GM18867 (cell line): Measurements from ENCODE around the gene ELP4.

Experiments used
- ATAC-seq: cut with Tn5 transposase; IDR thresholded peaks from one replicate; pipeline ENCODE4 v1.9.1; 2021; ENCODE audit warnings: mild to moderate bottlenecking, moderate library complexity; ENCODE audit not compliant: unreplicated experiment

ELP4 gene

DNA sequence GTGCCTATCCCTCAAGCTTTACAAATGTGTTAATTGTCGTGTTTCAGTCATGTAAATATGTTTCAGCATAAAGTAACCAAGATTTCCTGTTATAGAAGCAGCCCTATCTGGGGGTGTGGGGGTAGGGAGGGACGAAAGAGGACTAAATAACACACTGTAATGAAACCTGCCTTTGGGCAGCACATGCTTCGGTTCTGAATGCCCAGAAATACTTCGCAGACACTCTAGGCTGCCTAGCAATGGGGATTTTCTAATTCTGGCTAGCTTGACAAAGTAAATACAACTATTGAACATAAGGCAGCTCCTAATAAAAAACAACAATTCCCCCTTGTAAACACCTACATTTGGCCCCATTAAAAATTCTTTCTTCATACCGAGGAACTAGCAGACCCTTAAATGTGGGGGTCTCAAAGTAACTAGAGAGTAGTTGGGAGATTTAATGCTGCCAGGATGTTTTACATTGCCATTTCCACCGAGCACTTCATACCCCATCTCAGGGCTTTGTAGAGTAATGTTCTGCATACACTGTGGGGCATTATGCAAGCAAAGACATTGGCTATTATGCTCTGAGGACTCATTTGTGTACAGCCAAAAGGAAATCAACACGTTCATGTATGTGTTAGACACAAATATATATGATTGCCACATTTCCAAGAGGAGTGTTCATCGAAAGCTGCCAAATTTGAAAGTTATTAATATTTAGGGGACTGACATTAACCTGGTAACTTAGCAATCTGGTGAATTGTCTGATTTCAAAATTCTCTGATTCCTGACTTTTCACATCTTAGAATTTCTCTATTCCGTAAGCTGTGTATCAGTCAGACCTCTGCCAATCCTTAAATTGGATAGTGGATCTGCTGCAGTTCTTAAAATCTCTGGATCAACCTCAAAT, 259.4 kb downstream of the ELP4 start:
- no peak for ATAC-seq

DNA sequence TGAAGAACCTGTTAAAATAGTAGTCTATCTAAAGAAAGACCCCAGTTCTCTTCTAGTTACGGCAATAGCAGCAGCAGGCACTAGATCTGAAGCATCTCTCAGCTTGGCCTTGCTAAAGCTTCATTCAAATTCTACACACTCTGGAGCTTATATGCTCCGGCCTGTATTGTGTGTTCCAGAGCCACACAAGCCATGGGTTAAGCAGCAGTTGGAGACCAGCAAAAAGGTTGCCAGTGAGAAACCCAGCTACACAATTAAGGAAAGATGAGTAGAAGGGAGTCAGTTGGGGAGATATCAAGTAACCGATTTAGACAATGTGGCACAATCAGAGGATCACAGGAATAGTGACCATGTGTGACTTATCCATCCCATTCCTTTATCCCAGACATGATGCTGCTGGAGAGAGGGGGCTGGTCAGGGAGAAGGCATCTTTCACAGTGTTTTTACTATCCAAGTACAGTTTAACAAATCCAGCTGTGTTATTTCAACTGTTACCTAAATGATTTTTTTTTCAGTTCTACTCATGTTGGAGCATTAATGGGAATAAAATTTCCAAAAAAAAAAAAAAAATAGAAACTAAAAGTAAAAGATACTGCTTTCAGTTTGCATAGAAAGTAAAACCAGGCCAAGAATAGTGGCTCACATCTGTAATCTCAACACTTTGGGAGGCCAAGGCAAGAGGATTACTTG, 260.6 kb downstream of the ELP4 start:
- ATAC-seq = no peak

DNA sequence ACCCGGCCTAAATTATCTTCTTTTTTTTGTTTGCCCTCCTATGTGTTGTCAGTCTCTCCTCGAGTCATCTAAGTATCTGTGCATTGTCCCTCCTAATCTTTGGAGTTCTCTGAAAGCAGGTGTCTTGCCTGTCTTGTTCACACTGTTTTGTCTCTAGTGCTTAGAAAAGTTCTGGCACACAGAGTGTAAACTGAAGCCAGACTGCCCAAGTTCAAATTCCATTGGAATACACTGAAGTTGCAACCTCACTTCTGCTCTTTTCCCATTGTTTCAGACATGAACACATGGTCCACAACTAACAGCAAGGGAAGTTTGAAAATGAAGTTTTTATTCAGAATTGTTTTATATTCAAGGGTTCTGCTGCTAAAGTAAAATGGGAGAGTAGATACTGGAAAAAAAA, 262.8 kb downstream of the ELP4 start:
- no peak for ATAC-seq

DNA sequence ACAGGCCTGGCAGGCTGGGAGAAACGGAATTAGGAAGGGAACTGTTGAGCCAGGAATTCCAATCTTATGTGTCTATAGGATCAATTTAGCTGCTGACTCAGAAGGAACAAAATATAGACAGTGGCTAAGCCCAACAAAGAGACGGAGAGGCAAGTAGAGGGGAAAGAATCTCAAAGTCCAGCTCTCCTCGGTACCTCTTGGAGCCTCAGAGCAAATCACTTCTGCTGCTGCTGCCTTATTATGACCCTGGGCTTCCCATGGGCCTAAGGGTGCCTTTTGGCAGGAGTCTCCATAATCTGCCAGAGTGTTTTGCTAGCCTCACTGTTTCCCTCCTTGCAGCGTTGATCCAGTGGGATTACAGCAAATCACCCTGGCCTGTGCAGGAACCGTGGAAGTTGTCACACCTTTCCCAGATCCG, 269.8 kb downstream of the ELP4 start:
- ATAC-seq = no peak

DNA sequence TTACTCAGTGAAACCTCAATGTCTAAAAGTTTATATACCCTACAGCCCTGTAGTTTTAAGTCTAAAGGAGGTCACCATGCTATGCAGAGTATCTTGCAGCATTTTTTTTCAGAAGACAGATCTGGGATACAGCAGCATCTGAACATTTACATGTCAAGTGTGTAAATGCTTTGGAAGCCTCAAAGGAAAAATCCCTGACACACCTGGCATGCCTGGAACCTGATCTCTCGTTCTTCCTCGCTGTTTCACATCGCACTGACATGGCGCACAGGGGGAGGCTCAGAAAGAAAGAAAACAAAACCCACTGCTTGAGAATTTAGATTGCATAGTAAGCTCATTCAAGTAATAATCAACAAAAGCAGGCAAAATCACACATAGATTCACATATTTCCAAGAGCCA, 270.5 kb downstream of the ELP4 start:
- no peak for ATAC-seq

DNA sequence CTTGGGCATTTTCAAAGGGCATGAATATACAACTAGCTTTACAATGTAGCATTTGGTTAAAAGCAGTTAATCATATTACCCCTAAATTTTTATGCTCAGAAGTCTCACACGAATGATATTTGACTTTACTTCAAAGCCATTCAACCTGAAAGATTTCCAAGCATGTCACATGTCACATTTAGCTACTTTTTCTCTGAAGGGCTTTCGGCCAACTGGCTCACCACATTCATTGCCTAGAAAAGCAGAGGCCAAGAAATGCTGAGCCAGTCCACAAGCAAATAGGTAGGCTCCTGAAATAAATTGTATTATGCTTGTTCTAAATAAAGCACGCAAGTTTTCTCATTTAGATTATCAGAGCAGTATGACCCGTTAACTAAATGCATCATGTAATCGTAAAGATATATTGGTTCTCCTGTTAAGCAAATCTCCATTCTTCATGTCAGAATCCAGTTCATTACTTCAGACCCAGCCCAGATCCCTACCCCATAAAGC, 271.0 kb downstream of the ELP4 start:
- ATAC-seq = no peak

DNA sequence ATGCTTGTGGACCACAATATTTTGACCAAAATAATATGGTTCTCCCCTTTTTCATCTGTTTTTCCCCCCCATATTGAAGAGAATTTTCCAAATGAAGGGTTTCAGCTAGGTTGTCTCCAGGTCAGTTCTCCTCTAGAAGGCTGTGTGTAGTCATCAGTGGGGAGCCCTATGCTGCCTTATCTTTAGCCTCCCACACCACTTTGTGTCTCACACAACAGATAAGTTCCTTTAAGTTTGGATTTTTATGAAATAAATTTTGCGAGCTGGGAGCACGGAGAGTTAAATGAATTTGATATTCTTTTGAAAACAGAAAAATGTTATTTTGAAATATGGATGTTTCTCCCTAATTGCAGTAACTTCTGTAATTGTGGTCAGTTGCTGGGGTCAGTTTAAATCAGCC, 272.7 kb downstream of the ELP4 start:
- no peak for ATAC-seq

DNA sequence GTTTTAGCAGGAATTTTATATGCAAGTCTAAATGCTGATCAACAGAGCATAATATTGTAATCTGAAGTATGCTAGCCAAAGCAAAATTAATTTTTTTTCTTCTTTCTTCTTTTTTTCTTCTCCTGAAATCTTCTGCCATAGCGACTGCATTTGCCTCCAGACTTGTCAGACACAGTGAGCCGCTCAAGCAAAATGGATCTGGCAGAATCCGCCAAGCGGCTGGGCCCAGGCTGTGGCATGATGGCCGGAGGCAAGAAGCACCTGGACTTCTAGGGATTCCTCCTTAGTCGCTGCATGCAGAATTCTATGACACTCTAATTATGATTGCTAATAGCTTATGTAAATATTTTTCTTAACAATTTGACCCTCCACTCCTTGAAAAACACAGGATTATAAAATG, 273.7 kb downstream of the ELP4 start:
- no peak for ATAC-seq

DNA sequence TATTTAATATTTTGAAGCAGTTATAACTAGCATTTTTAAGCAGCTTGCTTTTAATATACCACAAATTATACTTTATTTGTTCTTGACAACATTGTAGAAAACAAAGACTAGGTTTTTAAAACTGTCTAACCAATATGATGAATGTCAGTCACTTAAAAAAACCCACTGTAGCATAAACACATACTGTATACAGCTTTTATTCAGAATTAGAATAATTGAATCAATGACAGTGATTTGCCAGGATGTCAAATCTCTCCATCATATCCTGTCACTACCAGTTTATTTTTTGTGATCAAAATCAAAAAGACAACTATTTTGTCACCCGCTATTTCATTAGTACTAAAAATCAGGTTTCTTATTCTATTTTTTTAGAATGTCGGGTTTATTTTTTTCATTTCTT, 275.0 kb downstream of the ELP4 start:
- ATAC-seq = no peak

DNA sequence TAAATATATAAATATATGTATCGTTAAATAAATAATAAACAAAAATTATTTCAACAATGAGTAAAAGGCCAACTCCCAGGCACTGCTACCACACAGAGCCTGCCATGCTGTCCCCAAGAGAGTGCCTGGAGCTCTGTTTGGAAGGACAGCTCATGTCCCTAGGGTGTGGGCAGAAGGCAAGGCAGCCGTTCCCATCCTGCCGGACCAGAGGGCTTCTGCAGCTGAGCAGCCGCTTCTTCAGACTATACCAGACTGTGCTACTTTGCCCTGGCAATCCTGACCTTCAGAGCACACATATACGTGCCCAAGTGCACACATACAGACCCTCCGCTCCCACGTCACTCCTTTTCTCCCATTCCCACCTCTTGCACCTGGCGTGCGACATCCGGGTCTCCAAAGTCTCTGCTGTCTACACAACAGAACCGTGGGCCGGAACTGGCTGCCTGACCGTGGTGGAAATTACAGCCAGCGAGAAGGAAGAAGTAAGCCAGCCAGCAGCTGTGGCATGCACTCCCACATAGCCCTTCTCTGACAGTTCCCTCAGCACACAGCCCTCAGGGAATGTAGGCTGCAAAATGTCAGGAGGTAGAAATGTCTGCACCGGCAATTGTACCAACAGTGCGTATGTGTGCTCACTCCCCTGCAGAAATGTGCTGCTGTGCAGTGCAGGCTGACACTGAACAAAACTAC, 277.6 kb downstream of the ELP4 start:
- no peak for ATAC-seq

DNA sequence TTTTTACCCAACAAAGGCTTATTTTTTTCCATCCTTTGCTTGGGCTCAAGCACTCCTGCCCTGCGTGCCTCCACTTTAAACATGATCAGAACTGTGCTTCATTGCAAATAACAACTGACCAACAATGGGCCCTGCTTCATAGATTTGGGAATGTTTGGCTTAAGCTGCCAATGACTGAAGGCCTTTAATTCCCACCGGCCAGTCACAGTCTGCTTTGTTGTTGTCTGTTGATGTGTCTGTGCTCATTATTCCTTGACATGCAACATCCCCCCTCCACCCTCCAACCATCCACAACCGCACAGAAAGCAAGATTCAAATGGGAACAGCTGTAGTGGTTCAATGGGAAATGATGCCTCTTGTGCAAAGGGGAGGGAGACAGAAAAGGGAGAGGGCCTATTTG, 278.5 kb downstream of the ELP4 start:
- ATAC-seq = no peak

DNA sequence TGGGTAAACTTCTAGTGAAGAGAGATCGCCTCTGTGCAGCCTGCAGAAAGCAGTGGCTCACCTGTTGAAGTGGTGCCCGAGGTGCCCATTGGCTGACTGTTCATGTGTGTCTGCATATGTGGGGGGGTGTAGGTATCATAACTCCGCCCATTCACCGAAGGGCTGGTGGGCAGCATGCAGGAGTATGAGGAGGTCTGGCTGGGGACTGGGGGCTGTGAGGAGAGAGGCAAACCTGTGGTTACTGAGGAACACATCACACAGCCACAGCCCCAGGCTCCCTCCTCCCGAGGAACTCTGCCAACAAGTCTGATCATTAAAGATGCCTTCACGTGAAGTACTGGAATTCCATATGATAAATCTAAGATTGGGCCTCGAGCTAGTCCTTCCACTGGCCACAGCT, 281.1 kb downstream of the ELP4 start:
- no peak for ATAC-seq

DNA sequence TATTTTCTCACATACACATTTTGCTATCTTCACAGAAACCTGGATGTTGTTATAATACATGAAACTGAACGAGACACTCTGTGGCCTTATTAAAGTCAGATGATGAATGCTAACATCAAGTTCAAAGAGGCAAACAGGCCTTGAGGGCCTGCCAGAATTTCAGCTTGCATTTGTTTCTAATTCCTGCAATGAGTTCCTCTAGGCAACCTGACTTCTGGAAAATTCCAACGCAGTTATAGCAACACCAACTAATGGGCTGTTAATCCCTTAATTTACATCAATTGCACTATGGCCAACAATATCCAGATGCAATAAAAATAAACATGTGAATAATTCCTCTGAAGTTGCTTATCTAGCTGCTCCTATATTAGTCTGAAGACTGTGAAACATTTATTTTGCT, 282.5 kb downstream of the ELP4 start:
- no peak for ATAC-seq

DNA sequence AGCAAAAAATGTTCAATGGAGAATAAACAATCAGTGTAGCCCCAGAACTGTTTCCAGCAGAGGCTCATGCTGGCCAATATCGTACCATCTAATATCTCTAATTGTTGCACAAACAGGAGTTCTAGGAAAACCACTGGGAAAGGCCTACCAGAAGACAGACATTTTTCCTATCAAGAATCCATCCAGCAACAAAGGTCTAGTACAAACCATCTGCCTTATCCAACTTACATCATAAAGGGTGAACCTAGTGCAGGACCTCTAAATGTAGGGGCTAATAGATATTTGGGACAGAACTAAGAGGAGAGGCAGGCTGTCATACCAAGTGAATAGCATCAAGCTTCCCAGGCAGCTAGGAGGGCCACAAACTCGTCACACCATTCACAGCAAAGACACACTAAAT, 282.9 kb downstream of the ELP4 start:
- no peak for ATAC-seq

DNA sequence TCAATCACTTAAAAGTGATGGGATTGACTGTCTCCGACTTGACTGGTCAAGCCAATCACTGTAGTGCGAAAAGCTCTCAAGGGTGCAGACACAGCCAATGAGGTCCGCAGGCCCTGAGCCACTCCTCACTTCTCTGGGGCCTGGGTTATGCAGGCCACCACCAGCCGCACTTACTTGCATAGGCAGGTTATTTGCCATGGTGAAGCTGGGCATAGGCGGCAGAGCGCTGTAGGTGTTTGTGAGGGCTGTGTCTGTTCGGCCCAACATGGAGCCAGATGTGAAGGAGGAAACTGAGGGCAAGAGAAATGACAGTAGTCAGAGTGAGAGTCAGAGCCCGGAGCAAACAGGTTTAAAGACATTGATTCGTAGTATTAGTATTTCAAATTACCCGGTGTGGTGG, 283.7 kb downstream of the ELP4 start:
- ATAC-seq = no peak

DNA sequence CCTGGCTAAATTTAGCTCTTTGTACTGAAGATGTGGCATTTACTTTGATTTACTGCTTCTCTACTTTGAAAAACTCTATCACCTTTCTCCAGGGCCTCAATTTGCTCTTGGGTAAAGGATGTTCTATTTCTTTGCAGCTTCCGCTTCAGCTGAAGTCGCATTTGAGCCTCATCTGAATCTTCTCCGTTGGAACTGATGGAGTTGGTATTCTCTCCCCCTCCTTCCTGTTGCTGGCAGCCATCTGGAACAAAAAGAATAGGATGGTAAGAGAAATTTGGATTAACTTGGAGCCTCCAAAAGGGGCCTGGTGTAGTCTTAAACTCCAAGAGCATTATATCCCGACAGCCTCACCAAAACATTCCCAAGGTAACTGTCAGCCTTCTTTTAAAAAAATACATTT, 285.0 kb downstream of the ELP4 start:
- ATAC-seq = no peak

DNA sequence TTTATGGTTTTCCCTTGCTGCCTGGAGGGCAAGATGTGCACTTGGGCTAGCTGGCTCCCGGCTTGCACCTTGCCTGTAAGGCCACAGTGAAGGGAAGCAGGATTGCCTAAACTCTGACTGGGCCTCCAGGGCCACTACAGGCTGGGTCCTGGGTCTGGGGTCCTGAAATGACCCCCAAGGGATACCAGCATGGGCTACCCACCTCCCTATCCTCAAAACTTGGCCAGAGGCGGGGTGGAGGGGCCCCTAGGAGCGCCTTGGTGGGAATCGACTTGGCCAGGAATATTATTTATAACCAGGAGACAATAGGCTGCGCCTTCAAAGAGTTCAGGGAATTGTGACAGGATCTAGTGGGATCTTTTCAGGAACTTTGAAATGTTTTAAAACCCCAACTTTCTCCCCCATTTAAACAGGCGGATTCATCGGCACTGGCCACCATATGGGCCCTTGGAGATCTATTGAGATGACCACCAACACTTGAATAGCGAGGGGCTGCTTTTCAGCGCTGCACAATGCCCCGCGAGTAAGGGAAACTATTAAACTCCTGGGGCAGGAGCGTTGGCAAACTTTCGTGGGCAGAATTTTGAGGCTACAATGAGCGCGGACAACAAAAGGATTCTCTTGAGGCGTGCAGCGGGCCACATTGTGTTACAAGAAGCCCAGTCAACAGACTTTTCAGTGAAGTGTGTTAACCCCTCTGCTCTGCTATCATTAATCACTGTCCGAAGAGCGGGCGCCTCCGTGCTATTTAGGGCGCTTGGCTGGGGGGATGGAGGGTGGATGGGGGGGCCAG, 286.3 kb downstream of the ELP4 start:
- ATAC-seq = no peak

DNA sequence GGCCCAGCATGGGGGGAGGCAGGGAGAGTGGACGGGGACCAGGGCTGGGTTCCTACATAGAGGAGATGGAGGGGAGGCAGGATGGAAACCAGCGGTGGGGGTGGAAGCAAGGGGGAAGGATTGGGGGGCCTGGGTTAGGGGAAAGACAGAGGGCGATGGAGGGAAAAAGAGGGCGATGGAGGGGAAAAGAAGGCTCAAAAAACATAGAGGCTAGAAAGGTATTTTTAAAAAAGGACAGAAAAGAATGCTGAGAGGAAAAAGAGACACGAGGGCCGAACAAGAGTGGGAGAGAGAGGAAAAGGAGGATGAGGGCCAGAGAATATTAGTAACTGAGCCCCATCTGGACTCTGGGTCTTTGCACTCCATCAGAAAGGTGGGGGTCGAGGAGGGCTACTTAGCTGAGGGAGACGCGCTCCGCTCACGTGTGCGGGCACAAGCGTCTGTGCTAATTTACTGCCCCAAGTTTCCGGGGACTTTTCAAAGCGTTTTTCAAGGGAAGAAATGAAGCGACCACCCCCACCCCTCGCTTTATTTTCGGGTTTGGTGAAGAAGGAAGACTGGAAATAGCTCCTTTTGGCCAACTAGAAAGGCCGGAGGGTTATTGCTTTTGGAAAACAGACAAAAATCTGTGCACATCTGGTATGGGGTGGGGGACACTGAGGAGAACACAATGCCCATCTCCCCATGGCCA, 287.1 kb downstream of the ELP4 start:
- no peak for ATAC-seq

DNA sequence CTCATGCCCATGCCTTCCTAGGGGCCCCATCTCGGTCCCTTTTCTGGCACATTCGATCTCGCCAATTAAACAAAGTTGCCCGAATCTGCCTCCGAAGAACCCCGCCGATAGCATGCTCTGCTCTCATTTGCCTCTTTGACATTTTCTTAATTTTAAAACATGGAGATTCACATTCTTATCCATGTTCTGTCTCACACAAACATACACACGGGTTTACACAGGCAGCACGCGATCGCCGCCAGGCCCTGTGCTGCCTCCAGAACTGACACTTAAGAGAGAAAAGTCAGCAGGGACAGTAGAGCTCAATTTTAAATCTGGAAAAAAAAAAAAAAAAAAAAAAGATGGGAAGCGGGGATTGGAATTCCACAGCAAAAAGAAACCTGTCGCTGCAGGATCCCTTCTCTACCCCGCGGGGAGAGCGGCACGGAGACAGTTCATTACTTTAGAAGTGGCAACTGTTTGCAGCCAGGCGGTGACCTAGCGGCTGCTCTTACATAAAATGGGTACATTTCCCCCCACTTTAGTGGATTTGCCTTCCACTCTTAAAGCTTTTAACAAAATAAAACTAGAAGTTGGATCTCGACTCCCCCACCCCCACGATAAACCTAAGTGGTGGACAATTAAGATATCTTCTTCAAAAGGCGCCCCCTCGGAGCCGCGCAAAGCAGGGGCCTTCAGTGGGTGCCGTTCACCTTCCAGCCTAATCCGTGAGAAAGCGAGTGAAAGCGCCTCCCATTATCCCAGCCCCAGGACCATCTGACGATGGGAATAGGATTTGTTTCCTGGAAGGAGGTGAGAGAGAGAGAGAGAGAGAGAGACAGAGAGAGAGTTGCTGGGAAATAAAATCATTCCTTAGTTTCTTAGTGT, 287.9 kb downstream of the ELP4 start:
- no peak for ATAC-seq
